Cardiac muscle cell (in vitro differentiated cells and primary cell): ENCODE data around the gene METTL13. TPM values are rescaled to one million over a fixed set of nuclear protein-coding genes. Genes with fewer than 3 reads are reported as not detected.
A peak's percentile ranks its signal among the peaks of the same experiment; 100 is the strongest.

ENCODE experiments used
- DNase-seq, 2 donors: peaks; one replicate each; pipeline versions ENCODE4 v3.0.0 to v3.0.0-alpha.2; 2010 to 2017; ENCODE audit warnings: low read depth in 1 of 2, low spot score in 1 of 2
- H3K27ac ChIP-seq: fragments of 200-600 bp; sonication (generic); 2 replicates; pipeline ENCODE4 v1.5.1; 2016
- H3K27me3 ChIP-seq: fragments of 200-600 bp; sonication (generic); 2 replicates; pipeline ENCODE4 v1.6.0; 2016; ENCODE audit warnings: control low read depth
- H3K36me3 ChIP-seq: fragments of 200-600 bp; sonication (generic); 2 replicates; pipeline ENCODE4 v1.5.1; 2016; ENCODE audit warnings: control low read depth
- H3K4me1 ChIP-seq: fragments of 200-600 bp; sonication (generic); 2 replicates; pipeline ENCODE4 v1.8.1; 2017; ENCODE audit warnings: low read depth, mild to moderate bottlenecking, mixed run types
- H3K4me3 ChIP-seq: fragments of 200-600 bp; sonication (generic); 2 replicates; pipeline ENCODE4 v1.5.1; 2016; ENCODE audit warnings: mild to moderate bottlenecking
- H3K9me3 ChIP-seq: fragments of 200-600 bp; sonication (generic); 2 replicates; pipeline ENCODE4 v1.5.1; 2017; ENCODE audit warnings: low read depth, mild to moderate bottlenecking, control low read depth
- CTCF ChIP-seq: IDR thresholded peaks from 2 replicates; pipeline ENCODE4 v1.5.1; 2012; ENCODE audit warnings: low read depth, mild to moderate bottlenecking, low read length
- polyA plus RNA-seq: library from polyadenylated mRNA; unstranded; fragments of >200 nt; fragmentation: Nextera tagmentation; extraction: Ambion mirVana; gene quantifications from 2 replicates; pipeline ENCODE4 v1.2.1, GENCODE V29; 2016
- total RNA-seq: library from RNA; depleted of rRNA; stranded (reverse); fragments of >200 nt; gene quantifications from 2 replicates; pipeline ENCODE4 v1.2.3, GENCODE V29; 2016

Gene METTL13
- total and polyA plus RNA-seq, 2 experiments from 2014 or later, result 19.1 to 21.6 TPM

- Histone ChIP-seq H3K27ac (no peak overlapping the region), H3K9me3 (no peaks in the 10 kb centered on the region), H3K27me3 (peaks cover 5% of the 10 kb centered on the region), H3K36me3 (no peaks in the 10 kb centered on the region), H3K4me1 (no peaks in the 10 kb centered on the region), H3K4me3 (no peak overlapping the region)
- TF ChIP-seq CTCF, result no peak
- no peak for DNase-seq
These were observed 11.7 kb upstream of the METTL13 start for GRCh38 chr1:171769754-171770153.

DNA sequence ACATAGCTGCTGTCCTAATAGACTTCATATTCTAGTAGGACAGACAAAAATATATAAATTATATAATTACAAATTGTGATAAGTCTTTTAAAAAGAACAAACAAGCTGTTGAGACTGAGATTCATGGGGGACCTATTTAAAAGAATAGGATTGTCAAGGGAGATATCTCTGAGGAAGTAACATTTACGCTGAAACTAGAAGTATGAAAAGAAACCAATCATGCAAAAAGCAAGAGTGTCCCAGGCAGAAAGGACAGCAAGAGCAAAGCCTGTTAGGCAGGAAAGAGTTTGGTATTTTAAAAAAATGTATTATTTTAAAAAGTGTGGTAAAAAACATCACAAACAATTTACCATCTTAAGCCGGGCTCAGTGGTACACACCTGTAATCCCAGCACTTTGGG lies 9.1 kb upstream of the METTL13 start:
- TF ChIP-seq CTCF, result no peak
- Histone ChIP-seq H3K27ac (no peak overlapping the region), H3K27me3 (peaks cover 5% of the 10 kb centered on the region), H3K36me3 (no peaks in the 10 kb centered on the region), H3K9me3 (no peaks in the 10 kb centered on the region), H3K4me3 (no peak overlapping the region), H3K4me1 (no peaks in the 10 kb centered on the region)
- DNase-seq, result no peak

GRCh38 chr1:171780583-171781175 lies 781 bp upstream of the METTL13 start:
- Histone ChIP-seq H3K4me3 (peak overlapping the region; percentile 53), H3K4me1 (no peaks in the 10 kb centered on the region), H3K36me3 (no peaks in the 10 kb centered on the region), H3K9me3 (no peaks in the 10 kb centered on the region), H3K27ac (peak overlapping the region; percentile 93), H3K27me3 (no peaks in the 10 kb centered on the region)
- TF ChIP-seq CTCF, result no peak
- DNase-seq, result no peak

DNA sequence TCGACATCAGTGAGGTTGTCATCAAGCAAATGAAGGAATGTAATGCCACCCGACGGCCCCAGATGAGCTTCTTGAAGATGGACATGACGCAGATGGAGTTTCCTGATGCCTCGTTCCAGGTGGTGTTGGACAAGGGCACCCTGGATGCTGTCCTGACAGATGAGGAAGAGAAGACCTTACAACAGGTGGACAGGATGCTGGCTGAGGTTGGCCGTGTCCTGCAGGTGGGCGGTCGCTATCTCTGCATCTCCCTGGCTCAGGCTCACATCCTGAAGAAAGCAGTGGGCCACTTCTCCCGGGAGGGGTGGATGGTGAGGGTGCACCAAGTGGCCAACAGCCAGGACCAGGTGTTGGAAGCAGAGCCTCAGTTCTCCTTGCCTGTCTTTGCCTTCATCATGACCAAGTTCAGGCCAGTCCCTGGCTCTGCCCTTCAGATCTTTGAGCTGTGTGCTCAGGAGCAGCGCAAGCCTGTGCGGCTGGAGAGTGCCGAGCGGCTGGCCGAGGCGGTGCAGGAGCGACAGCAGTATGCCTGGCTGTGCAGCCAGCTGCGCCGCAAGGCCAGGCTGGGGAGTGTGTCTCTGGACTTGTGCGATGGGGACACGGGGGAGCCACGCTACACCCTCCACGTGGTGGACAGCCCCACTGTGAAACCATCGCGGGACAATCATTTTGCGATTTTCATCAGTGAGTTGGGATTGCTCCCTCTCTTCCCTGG lies 2.5 kb downstream of the METTL13 start:
- Histone ChIP-seq H3K27me3 (no peaks in the 10 kb centered on the region), H3K36me3 (peaks cover 24% of the 10 kb centered on the region), H3K27ac (no peak overlapping the region), H3K4me1 (no peaks in the 10 kb centered on the region), H3K9me3 (no peaks in the 10 kb centered on the region), H3K4me3 (no peak overlapping the region)
- TF ChIP-seq CTCF, result no peak
- DNase-seq, result no peak

GRCh38 chr1:171784784-171785183 lies 3.3 kb downstream of the METTL13 start:
- TF ChIP-seq CTCF, result no peak

More at GRCh38 chr1:171784784-171785183, 3.3 kb downstream of the METTL13 start:
- DNase-seq, result no peak
- Histone ChIP-seq H3K4me1 (no peaks in the 10 kb centered on the region), H3K9me3 (no peaks in the 10 kb centered on the region), H3K4me3 (no peak overlapping the region), H3K27me3 (no peaks in the 10 kb centered on the region), H3K36me3 (peaks cover 28% of the 10 kb centered on the region), H3K27ac (no peak overlapping the region)
